T-helper 2 cell treated with Interferon-gamma antibody and Interleukin-4, amounts not matched to agents 5 μg/mL and 100 μg/mL, for 36 hours (primary cell): ENCODE results near the gene SEPSECS.

ENCODE experiments used
- DNase-seq: peaks from one replicate; pipeline ENCODE4 v3.0.0; 2021; ENCODE audit warnings: low spot score
- H3K27ac Mint-ChIP-seq: one replicate; pipeline ENCODE4 v1.8.0; 2021; ENCODE audit warnings: mild to moderate bottlenecking, mixed read lengths
- H3K27me3 Mint-ChIP-seq: one replicate; pipeline ENCODE4 v1.8.0; 2021; ENCODE audit warnings: low read depth, mixed read lengths
- H3K36me3 Mint-ChIP-seq: one replicate; pipeline ENCODE4 v1.8.0; 2021; ENCODE audit warnings: low read depth, mixed read lengths
- H3K4me1 Mint-ChIP-seq: one replicate; pipeline ENCODE4 v1.8.0; 2021; ENCODE audit warnings: low read depth, mixed read lengths
- H3K4me3 Mint-ChIP-seq: one replicate; pipeline ENCODE4 v1.8.0; 2022; ENCODE audit warnings: mild to moderate bottlenecking, moderate library complexity, mixed read lengths
- H3K9me3 Mint-ChIP-seq: one replicate; pipeline ENCODE4 v1.8.0; 2021; ENCODE audit warnings: mixed read lengths

SEPSECS gene

GRCh38 chr4:25159837-25160713, at the start of gene SEPSECS:
SEPSECS (minus strand) TSS chr4:25160449; CDS start chr4:25160369, 80 bp downstream.
- no peaks in the 10 kb centered on the region for H3K27me3 Mint-ChIP-seq
- H3K9me3 Mint-ChIP-seq, result no peaks in the 10 kb centered on the region
- H3K4me3 Mint-ChIP-seq, result peak within 1 kb of the TSS; percentile 96
- peaks cover 28% of the 10 kb centered on the region for H3K36me3 Mint-ChIP-seq
- peak; percentile 95 for DNase-seq
- peak within 1 kb of the TSS; percentile 97 for H3K27ac Mint-ChIP-seq
- H3K4me1 Mint-ChIP-seq, result peaks cover 30% of the 10 kb centered on the region

- DNase-seq, result no peak
- no peaks in the 10 kb centered on the region for H3K4me1 Mint-ChIP-seq
- H3K9me3 Mint-ChIP-seq, result peaks cover 7% of the 10 kb centered on the region
- H3K27me3 Mint-ChIP-seq, result peaks cover 4% of the 10 kb centered on the region
- H3K36me3 Mint-ChIP-seq, result no peaks in the 10 kb centered on the region
- H3K4me3 Mint-ChIP-seq, result no peak overlapping the region
- H3K27ac Mint-ChIP-seq, result no peak overlapping the region
Measured at GRCh38 chr4:25209702-25210101, 49.5 kb upstream of the SEPSECS start.

GRCh38 chr4:25207997-25208396, 47.7 kb upstream of the SEPSECS start:
- DNase-seq, result no peak
- Mint-ChIP-seq H3K27me3 (peaks cover 4% of the 10 kb centered on the region), H3K4me3 (no peak overlapping the region), H3K36me3 (peaks cover 1% of the 10 kb centered on the region), H3K27ac (no peak overlapping the region), H3K9me3 (peaks cover 14% of the 10 kb centered on the region), H3K4me1 (peaks cover 2% of the 10 kb centered on the region)

- H3K4me3 Mint-ChIP-seq, result no peak overlapping the region
- peaks cover 18% of the 10 kb centered on the region for H3K36me3 Mint-ChIP-seq
- H3K27ac Mint-ChIP-seq, result no peak overlapping the region
- no peak for DNase-seq
- H3K27me3 Mint-ChIP-seq, result no peaks in the 10 kb centered on the region
- no peaks in the 10 kb centered on the region for H3K4me1 Mint-ChIP-seq
- peaks cover 8% of the 10 kb centered on the region for H3K9me3 Mint-ChIP-seq
Measured at GRCh38 chr4:25198713-25199112, 38.5 kb upstream of the SEPSECS start.

- Mint-ChIP-seq H3K4me1 (no peaks in the 10 kb centered on the region), H3K27ac (no peak overlapping the region), H3K4me3 (no peak overlapping the region), H3K9me3 (no peaks in the 10 kb centered on the region), H3K27me3 (no peaks in the 10 kb centered on the region), H3K36me3 (no peaks in the 10 kb centered on the region)
- DNase-seq, result no peak
Measured at GRCh38 chr4:25190407-25190806, 30.2 kb upstream of the SEPSECS start.

GRCh38 chr4:25184056-25184455, 23.8 kb upstream of the SEPSECS start:
- Mint-ChIP-seq H3K9me3 (no peaks in the 10 kb centered on the region), H3K36me3 (no peaks in the 10 kb centered on the region), H3K4me1 (peaks cover 7% of the 10 kb centered on the region), H3K4me3 (no peak overlapping the region), H3K27ac (no peak overlapping the region), H3K27me3 (no peaks in the 10 kb centered on the region)
- DNase-seq, result no peak

GRCh38 chr4:25182937-25183336, 22.7 kb upstream of the SEPSECS start:
- no peaks in the 10 kb centered on the region for H3K27me3 Mint-ChIP-seq
- no peak overlapping the region for H3K4me3 Mint-ChIP-seq
- no peak overlapping the region for H3K27ac Mint-ChIP-seq
- no peaks in the 10 kb centered on the region for H3K9me3 Mint-ChIP-seq
- DNase-seq, result no peak
- H3K4me1 Mint-ChIP-seq, result peaks cover 15% of the 10 kb centered on the region
- H3K36me3 Mint-ChIP-seq, result no peaks in the 10 kb centered on the region

- Mint-ChIP-seq H3K9me3 (no peaks in the 10 kb centered on the region), H3K27me3 (no peaks in the 10 kb centered on the region), H3K4me1 (peaks cover 15% of the 10 kb centered on the region), H3K4me3 (no peak overlapping the region), H3K36me3 (peaks cover 2% of the 10 kb centered on the region), H3K27ac (no peak overlapping the region)
- DNase-seq, result no peak
Measured at GRCh38 chr4:25180524-25181131, 20.4 kb upstream of the SEPSECS start.

GRCh38 chr4:25178838-25179261, 18.6 kb upstream of the SEPSECS start:
- DNase-seq, result no peak

GRCh38 chr4:25177147-25177546, 16.9 kb upstream of the SEPSECS start:
- Mint-ChIP-seq H3K9me3 (no peaks in the 10 kb centered on the region), H3K4me3 (no peak overlapping the region), H3K4me1 (peaks cover 15% of the 10 kb centered on the region), H3K36me3 (peaks cover 5% of the 10 kb centered on the region), H3K27ac (no peak overlapping the region), H3K27me3 (no peaks in the 10 kb centered on the region)
- DNase-seq, result no peak

More at GRCh38 chr4:25178838-25179261, 18.6 kb upstream of the SEPSECS start:
- Mint-ChIP-seq H3K27me3 (no peaks in the 10 kb centered on the region), H3K36me3 (peaks cover 2% of the 10 kb centered on the region), H3K9me3 (no peaks in the 10 kb centered on the region), H3K4me3 (no peak overlapping the region), H3K27ac (no peak overlapping the region), H3K4me1 (peaks cover 17% of the 10 kb centered on the region)

GRCh38 chr4:25174674-25175073, 14.4 kb upstream of the SEPSECS start:
- no peaks in the 10 kb centered on the region for H3K9me3 Mint-ChIP-seq
- H3K27ac Mint-ChIP-seq, result no peak overlapping the region
- H3K27me3 Mint-ChIP-seq, result no peaks in the 10 kb centered on the region
- peaks cover 17% of the 10 kb centered on the region for H3K36me3 Mint-ChIP-seq
- H3K4me1 Mint-ChIP-seq, result peaks cover 13% of the 10 kb centered on the region
- DNase-seq, result no peak
- H3K4me3 Mint-ChIP-seq, result no peak overlapping the region

- H3K36me3 Mint-ChIP-seq, result peaks cover 18% of the 10 kb centered on the region
- no peaks in the 10 kb centered on the region for H3K27me3 Mint-ChIP-seq
- no peak for DNase-seq
- peaks cover 2% of the 10 kb centered on the region for H3K4me1 Mint-ChIP-seq
- H3K27ac Mint-ChIP-seq, result no peak overlapping the region
- H3K4me3 Mint-ChIP-seq, result no peak overlapping the region
- H3K9me3 Mint-ChIP-seq, result no peaks in the 10 kb centered on the region
Measured at GRCh38 chr4:25172961-25173915, 13.0 kb upstream of the SEPSECS start.

GRCh38 chr4:25171201-25171865, 11.1 kb upstream of the SEPSECS start:
- H3K36me3 Mint-ChIP-seq, result peaks cover 23% of the 10 kb centered on the region
- no peaks in the 10 kb centered on the region for H3K9me3 Mint-ChIP-seq
- H3K4me3 Mint-ChIP-seq, result no peak overlapping the region
- no peaks in the 10 kb centered on the region for H3K27me3 Mint-ChIP-seq
- H3K27ac Mint-ChIP-seq, result no peak overlapping the region
- peaks cover 3% of the 10 kb centered on the region for H3K4me1 Mint-ChIP-seq
- no peak for DNase-seq
